ENCODE data around the gene PIWIL4. TPM values are rescaled to one million over a fixed set of nuclear protein-coding genes. Genes with fewer than 3 reads are reported as not detected.

The PIWIL4 gene
- total and polyA plus RNA-seq, 7 experiments from 2014 or later = 0.59 to 3.1 (median 1.2) TPM

DNA sequence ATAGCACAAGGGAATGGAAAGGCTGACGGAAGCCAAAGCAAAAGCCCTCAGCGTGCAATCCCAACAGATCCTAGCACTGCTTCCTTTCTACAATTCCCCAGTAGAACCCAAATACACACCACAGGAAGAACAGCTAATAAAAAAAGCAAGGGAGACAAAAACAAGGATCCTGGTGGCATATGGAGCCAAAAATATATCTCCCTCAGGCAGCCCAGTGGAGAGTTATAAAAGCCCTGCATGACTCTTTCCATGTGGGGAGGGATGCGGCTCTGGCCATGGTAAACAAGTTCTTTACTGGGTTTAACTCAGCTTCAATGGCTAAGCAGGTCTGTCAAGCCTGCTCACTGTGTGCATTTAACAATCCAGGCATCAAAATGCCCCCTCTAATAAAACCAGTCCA is 88.1 kb downstream of the PIWIL4 start:
- no peak overlapping the region for H3K4me3 ChIP-seq (ENCODE audit: low read length)
- H3K27me3 Mint-ChIP-seq = peaks cover 0 to 33% (median 20%) of the 10 kb centered on the region in 5 donors
- H3K4me3 Mint-ChIP-seq = no peak overlapping the region
- H3K36me3 Mint-ChIP-seq = no peaks in the 10 kb centered on the region
- ChIA-PET CTCF (no interaction called here), POLR2A (no interaction called here)
- intact Hi-C loops (cut with micrococcal nuclease) = no loop called here
- ATAC-seq = no peak
- no peak overlapping the region for H3K27ac Mint-ChIP-seq
- no peaks in the 10 kb centered on the region for H3K9me3 Mint-ChIP-seq
- no peaks in the 10 kb centered on the region for H3K4me1 ChIP-seq (ENCODE audit: control insufficient read depth in 2 of 2, insufficient read depth in 2 of 2, low read length in 2 of 2)
- no peaks in the 10 kb centered on the region for H3K9me3 ChIP-seq (ENCODE audit: control insufficient read depth in 2 of 3, low read length in 3 of 3)
- no peaks in the 10 kb centered on the region for H3K27me3 ChIP-seq (ENCODE audit: control insufficient read depth in 2 of 2, insufficient read depth in 2 of 2, low read length in 2 of 2)
- H3K4me1 Mint-ChIP-seq = no peaks in the 10 kb centered on the region
- no peak for DNase-seq
- no peak overlapping the region for H3K27ac ChIP-seq (ENCODE audit: low read depth, low read length)
- no peaks in the 10 kb centered on the region for H3K36me3 ChIP-seq (ENCODE audit: control insufficient read depth in 2 of 3, insufficient read depth in 3 of 3, low read length in 3 of 3)

DNA sequence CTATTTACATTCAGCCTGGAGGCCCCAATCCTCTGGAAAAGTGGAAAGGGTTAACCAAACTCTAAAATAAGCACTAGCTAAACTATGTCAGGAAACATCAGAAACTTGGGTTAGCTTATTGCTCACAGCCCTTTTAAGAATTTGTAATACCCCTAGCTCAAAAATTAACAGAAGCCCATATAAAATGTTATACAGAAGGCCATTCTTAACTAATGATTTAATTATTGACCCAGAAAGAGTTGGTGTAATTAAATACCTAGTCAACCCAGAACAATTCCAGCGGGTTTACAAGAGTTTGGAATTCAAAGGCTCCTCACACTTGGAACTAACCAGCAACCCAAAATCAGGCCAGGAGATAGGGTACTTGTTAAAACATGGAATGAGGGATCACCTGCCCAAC is 88.8 kb downstream of the PIWIL4 start:
- ATAC-seq = no peak
- H3K27me3 Mint-ChIP-seq = peaks cover 0 to 33% (median 21%) of the 10 kb centered on the region in 5 donors
- no peak overlapping the region for H3K4me3 Mint-ChIP-seq
- no peak overlapping the region for H3K27ac ChIP-seq (ENCODE audit: low read depth, low read length)
- H3K27me3 ChIP-seq (ENCODE audit: control insufficient read depth in 2 of 2, insufficient read depth in 2 of 2, low read length in 2 of 2) = no peaks in the 10 kb centered on the region
- ChIA-PET CTCF (interaction anchor here (0.7 kb wide), 1 partner anchor 9 kb away, joined by 3 read pairs; no protein-coding TSS in a partner anchor), POLR2A (no interaction called here)
- no peaks in the 10 kb centered on the region for H3K36me3 ChIP-seq (ENCODE audit: control insufficient read depth in 2 of 3, insufficient read depth in 3 of 3, low read length in 3 of 3)
- H3K4me3 ChIP-seq (ENCODE audit: low read length) = no peak overlapping the region
- no peaks in the 10 kb centered on the region for H3K36me3 Mint-ChIP-seq
- H3K9me3 Mint-ChIP-seq = no peaks in the 10 kb centered on the region
- DNase-seq = no peak
- H3K4me1 ChIP-seq (ENCODE audit: control insufficient read depth in 2 of 2, insufficient read depth in 2 of 2, low read length in 2 of 2) = no peaks in the 10 kb centered on the region
- intact Hi-C loops (cut with micrococcal nuclease) = no loop called here
- peaks cover 0 to under 1% (median 0%) of the 10 kb centered on the region in 7 donors for H3K4me1 Mint-ChIP-seq
- H3K9me3 ChIP-seq (ENCODE audit: control insufficient read depth in 2 of 3, low read length in 3 of 3) = no peaks in the 10 kb centered on the region
- no peak overlapping the region for H3K27ac Mint-ChIP-seq

DNA sequence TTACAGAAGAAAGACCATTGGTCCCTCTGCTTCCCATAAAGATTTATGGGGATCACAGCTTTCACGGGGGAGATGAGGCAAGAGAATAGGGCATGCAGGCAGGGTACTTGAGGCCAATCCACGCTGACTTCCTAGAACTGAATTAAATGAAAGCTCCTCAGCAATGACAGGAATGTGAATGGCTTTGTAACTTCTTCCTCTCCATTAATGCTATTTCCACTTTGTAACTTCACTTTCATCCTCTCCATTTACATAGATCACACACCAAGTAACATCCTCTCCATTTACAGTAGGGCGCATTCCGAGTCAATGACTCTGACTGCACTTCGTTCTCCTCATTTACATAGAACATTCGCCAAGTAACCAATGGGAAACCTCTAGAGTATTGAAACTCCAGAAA is 89.8 kb downstream of the PIWIL4 start:
- H3K27ac ChIP-seq (ENCODE audit: low read depth, low read length) = no peak overlapping the region
- no peak overlapping the region for H3K4me3 Mint-ChIP-seq
- H3K4me1 Mint-ChIP-seq = peaks cover 0 to 7% (median 0%) of the 10 kb centered on the region in 7 donors
- H3K27ac Mint-ChIP-seq = no peak overlapping the region
- no peak for ATAC-seq
- no peaks in the 10 kb centered on the region for H3K9me3 ChIP-seq (ENCODE audit: control insufficient read depth in 2 of 3, low read length in 3 of 3)
- H3K36me3 Mint-ChIP-seq = no peaks in the 10 kb centered on the region
- POLR2A ChIA-PET = no interaction called here
- peaks cover 0 to 36% (median 16%) of the 10 kb centered on the region in 5 donors for H3K27me3 Mint-ChIP-seq
- no peaks in the 10 kb centered on the region for H3K9me3 Mint-ChIP-seq
- H3K4me3 ChIP-seq (ENCODE audit: low read length) = no peak overlapping the region
- H3K27me3 ChIP-seq (ENCODE audit: control insufficient read depth in 2 of 2, insufficient read depth in 2 of 2, low read length in 2 of 2) = no peaks in the 10 kb centered on the region
- no peaks in the 10 kb centered on the region for H3K36me3 ChIP-seq (ENCODE audit: control insufficient read depth in 2 of 3, insufficient read depth in 3 of 3, low read length in 3 of 3)
- intact Hi-C loops (cut with micrococcal nuclease) = no loop called here
- CTCF ChIA-PET = no interaction called here
- H3K4me1 ChIP-seq (ENCODE audit: control insufficient read depth in 2 of 2, insufficient read depth in 2 of 2, low read length in 2 of 2) = no peaks in the 10 kb centered on the region
- no peak for DNase-seq

DNA sequence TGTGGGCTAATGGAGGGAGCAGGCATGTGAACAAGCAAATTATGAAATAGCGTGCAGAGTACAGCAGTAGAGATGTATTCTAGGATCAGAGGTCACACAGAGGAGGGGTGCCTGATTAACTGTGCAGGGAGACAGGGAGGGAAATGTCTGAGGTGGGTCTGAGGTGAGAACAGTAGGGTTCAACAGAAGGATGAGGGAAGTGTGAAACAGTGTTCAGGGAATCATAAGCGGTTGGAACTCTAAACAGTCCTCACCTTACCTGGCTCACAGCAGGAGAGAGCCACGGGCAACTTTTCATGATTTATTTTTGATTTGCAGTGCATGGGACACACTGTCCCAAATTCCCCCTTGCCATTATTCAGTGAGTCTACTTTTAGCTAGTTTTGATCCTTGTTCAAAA is 90.5 kb downstream of the PIWIL4 start:
- H3K36me3 Mint-ChIP-seq = no peaks in the 10 kb centered on the region
- H3K4me1 ChIP-seq (ENCODE audit: control insufficient read depth in 2 of 2, insufficient read depth in 2 of 2, low read length in 2 of 2) = no peaks in the 10 kb centered on the region
- peaks cover 0 to 33% (median 13%) of the 10 kb centered on the region in 5 donors for H3K27me3 Mint-ChIP-seq
- no peak overlapping the region for H3K27ac Mint-ChIP-seq
- H3K9me3 ChIP-seq (ENCODE audit: control insufficient read depth in 2 of 3, low read length in 3 of 3) = no peaks in the 10 kb centered on the region
- no peak overlapping the region for H3K4me3 Mint-ChIP-seq
- no peaks in the 10 kb centered on the region for H3K27me3 ChIP-seq (ENCODE audit: control insufficient read depth in 2 of 2, insufficient read depth in 2 of 2, low read length in 2 of 2)
- DNase-seq (no peak), ATAC-seq (no peak)
- ChIA-PET CTCF (interaction anchor here (0.7 kb wide), 1 partner anchor 37 kb away, joined by 3 read pairs; no protein-coding TSS in a partner anchor), POLR2A (no interaction called here)
- intact Hi-C loops (cut with micrococcal nuclease) = no loop called here
- no peaks in the 10 kb centered on the region for H3K36me3 ChIP-seq (ENCODE audit: control insufficient read depth in 2 of 3, insufficient read depth in 3 of 3, low read length in 3 of 3)
- H3K27ac ChIP-seq (ENCODE audit: low read depth, low read length) = no peak overlapping the region
- H3K4me3 ChIP-seq (ENCODE audit: low read length) = no peak overlapping the region
- peaks cover 0 to 7% (median 0%) of the 10 kb centered on the region in 7 donors for H3K4me1 Mint-ChIP-seq
- H3K9me3 Mint-ChIP-seq = no peaks in the 10 kb centered on the region

DNA sequence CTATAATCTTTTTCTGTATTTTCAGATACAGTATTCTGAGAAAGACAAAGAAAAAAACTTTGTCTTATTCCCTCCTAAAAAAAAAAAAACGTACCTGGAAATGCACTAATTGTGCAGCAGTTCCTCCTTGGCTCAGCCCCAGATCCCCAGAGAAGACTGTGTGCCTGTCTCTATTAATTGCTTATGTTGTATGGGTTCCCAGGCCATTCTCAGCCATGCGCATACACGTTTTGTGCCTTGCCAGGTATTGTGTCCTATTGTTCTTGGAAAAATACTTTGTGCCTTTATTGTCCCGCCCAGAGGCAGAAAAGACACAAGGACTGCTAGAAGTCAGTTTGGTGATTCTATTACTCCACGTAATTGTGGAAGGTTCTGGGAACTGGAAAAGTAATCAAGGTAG is 91.2 kb downstream of the PIWIL4 start:
- Mint-ChIP-seq H3K27me3 (peaks cover 0 to 34% (median 13%) of the 10 kb centered on the region in 5 donors), H3K36me3 (no peaks in the 10 kb centered on the region), H3K27ac (no peak overlapping the region), H3K4me3 (no peak overlapping the region), H3K4me1 (peaks cover 0 to 7% (median 0%) of the 10 kb centered on the region in 7 donors), H3K9me3 (no peaks in the 10 kb centered on the region)
- Histone ChIP-seq H3K27ac (ENCODE audit: low read depth, low read length) (no peak overlapping the region), H3K27me3 (ENCODE audit: control insufficient read depth in 2 of 2, insufficient read depth in 2 of 2, low read length in 2 of 2) (no peaks in the 10 kb centered on the region), H3K9me3 (ENCODE audit: control insufficient read depth in 2 of 3, low read length in 3 of 3) (no peaks in the 10 kb centered on the region), H3K4me3 (ENCODE audit: low read length) (no peak overlapping the region), H3K4me1 (ENCODE audit: control insufficient read depth in 2 of 2, insufficient read depth in 2 of 2, low read length in 2 of 2) (no peaks in the 10 kb centered on the region), H3K36me3 (ENCODE audit: control insufficient read depth in 2 of 3, insufficient read depth in 3 of 3, low read length in 3 of 3) (no peaks in the 10 kb centered on the region)
- DNase-seq = no peak
- POLR2A ChIA-PET = no interaction called here
- ATAC-seq = no peak
- CTCF ChIA-PET = interaction anchor here (0.7 kb wide), 1 partner anchor 38 kb away, joined by 3 read pairs; no protein-coding TSS in a partner anchor
- intact Hi-C loops (cut with micrococcal nuclease) = no loop called here

DNA sequence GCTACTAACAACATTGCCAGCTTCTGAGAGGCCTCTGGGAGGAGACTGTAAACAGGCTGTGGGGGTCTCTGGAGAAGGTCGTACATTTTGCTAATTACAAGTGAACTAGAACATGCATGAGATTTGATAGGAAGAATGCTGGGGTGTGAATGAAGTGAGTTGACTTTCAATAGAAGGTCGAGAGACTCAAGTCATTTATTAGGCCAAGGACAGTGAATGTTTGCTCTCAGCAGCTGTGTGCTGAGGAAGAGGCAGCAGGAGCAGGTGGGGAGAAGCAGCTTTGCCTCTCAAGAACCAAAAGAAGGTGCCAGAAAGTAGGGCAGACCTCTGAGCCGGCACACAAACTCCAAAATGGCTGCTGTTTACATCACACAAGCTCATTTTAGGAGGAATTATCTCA is 91.7 kb downstream of the PIWIL4 start:
- Mint-ChIP-seq H3K36me3 (no peaks in the 10 kb centered on the region), H3K27me3 (peaks cover 0 to 34% (median 13%) of the 10 kb centered on the region in 5 donors), H3K9me3 (no peaks in the 10 kb centered on the region), H3K4me3 (no peak overlapping the region), H3K4me1 (peaks cover 0 to 7% (median 0%) of the 10 kb centered on the region in 7 donors), H3K27ac (no peak overlapping the region)
- no peak for ATAC-seq
- CTCF ChIA-PET = no interaction called here
- Histone ChIP-seq H3K9me3 (ENCODE audit: control insufficient read depth in 2 of 3, low read length in 3 of 3) (no peaks in the 10 kb centered on the region), H3K27ac (ENCODE audit: low read depth, low read length) (no peak overlapping the region), H3K27me3 (ENCODE audit: control insufficient read depth in 2 of 2, insufficient read depth in 2 of 2, low read length in 2 of 2) (no peaks in the 10 kb centered on the region), H3K36me3 (ENCODE audit: control insufficient read depth in 2 of 3, insufficient read depth in 3 of 3, low read length in 3 of 3) (no peaks in the 10 kb centered on the region), H3K4me1 (ENCODE audit: control insufficient read depth in 2 of 2, insufficient read depth in 2 of 2, low read length in 2 of 2) (no peaks in the 10 kb centered on the region), H3K4me3 (ENCODE audit: low read length) (no peak overlapping the region)
- intact Hi-C loops (cut with micrococcal nuclease) = no loop called here
- POLR2A ChIA-PET = no interaction called here
- DNase-seq = no peak

DNA sequence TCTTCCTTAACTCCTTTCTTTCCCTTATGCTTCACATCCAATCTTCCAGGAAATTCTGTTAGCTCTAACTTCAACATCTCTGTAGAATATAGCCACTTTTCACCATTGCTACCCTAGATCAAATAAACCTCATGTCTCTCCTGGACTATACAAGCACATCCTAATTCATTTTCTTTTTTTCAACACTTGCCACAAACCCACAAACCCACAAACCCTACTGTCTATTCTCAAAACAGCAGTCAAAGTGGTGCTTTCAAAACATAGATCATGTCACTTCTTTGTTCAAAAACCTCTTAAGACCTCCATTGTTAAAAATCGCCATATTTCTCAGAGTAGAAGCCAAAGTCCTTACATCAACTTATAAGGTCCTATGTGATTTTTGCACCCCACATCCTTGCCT is 94.3 kb downstream of the PIWIL4 start:
- ChIA-PET CTCF (no interaction called here), POLR2A (no interaction called here)
- intact Hi-C loops (cut with micrococcal nuclease) = no loop called here
- DNase-seq = no peak
- no peak overlapping the region for H3K4me3 Mint-ChIP-seq
- Histone ChIP-seq H3K36me3 (ENCODE audit: control insufficient read depth in 2 of 3, insufficient read depth in 3 of 3, low read length in 3 of 3) (no peaks in the 10 kb centered on the region), H3K27ac (ENCODE audit: low read depth, low read length) (no peak overlapping the region), H3K4me1 (ENCODE audit: control insufficient read depth in 2 of 2, insufficient read depth in 2 of 2, low read length in 2 of 2) (no peaks in the 10 kb centered on the region), H3K27me3 (ENCODE audit: control insufficient read depth in 2 of 2, insufficient read depth in 2 of 2, low read length in 2 of 2) (no peaks in the 10 kb centered on the region), H3K4me3 (ENCODE audit: low read length) (no peak overlapping the region), H3K9me3 (ENCODE audit: control insufficient read depth in 2 of 3, low read length in 3 of 3) (no peaks in the 10 kb centered on the region)
- peaks cover 0 to 7% (median 0%) of the 10 kb centered on the region in 7 donors for H3K4me1 Mint-ChIP-seq
- H3K36me3 Mint-ChIP-seq = no peaks in the 10 kb centered on the region
- no peak for ATAC-seq
- H3K27me3 Mint-ChIP-seq = peaks cover 0 to 35% (median 19%) of the 10 kb centered on the region in 5 donors
- no peak overlapping the region for H3K27ac Mint-ChIP-seq
- no peaks in the 10 kb centered on the region for H3K9me3 Mint-ChIP-seq

Measured in naive thymus-derived CD4-positive, alpha-beta T cell (primary cell).